ENCODE measurements around the gene SIRT7.

- TF ChIP-seq, protein P1, sequence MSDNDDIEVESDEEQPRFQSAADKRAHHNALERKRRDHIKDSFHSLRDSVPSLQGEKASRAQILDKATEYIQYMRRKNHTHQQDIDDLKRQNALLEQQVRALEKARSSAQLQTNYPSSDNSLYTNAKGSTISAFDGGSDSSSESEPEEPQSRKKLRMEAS (IDR thresholded peaks at IDR 0.05; ENCODE audit: low read depth): no peak
- TF ChIP-seq TAF1 (IDR thresholded peaks at IDR 0.05; ENCODE audit: borderline replicate concordance, low read depth, low read length): no peak
- no peak for TF ChIP-seq CTCF (IDR thresholded peaks at IDR 0.05)
- TF ChIP-seq CHD2 (IDR thresholded peaks at IDR 0.05; ENCODE audit: low read length, partially characterized antibody): no peak
These were observed 12.5 kb downstream of the SIRT7 start for GRCh38 chr17:81905424-81905875.
